Measurements from ENCODE around the gene DHRS4. TPM values are rescaled to one million over a fixed set of nuclear protein-coding genes. Genes with fewer than 3 reads are reported as not detected.
A peak's percentile ranks its signal among the peaks of the same experiment; 100 is the strongest.
"Not testable (repeated sequence)": the region's sequence is repeated elsewhere in the genome, so short reads cannot be mapped to it uniquely, and the experiment has no call there.

The DHRS4 gene
- total RNA-seq, 1 experiment from 2014 or later: 40.9 TPM

DNA sequence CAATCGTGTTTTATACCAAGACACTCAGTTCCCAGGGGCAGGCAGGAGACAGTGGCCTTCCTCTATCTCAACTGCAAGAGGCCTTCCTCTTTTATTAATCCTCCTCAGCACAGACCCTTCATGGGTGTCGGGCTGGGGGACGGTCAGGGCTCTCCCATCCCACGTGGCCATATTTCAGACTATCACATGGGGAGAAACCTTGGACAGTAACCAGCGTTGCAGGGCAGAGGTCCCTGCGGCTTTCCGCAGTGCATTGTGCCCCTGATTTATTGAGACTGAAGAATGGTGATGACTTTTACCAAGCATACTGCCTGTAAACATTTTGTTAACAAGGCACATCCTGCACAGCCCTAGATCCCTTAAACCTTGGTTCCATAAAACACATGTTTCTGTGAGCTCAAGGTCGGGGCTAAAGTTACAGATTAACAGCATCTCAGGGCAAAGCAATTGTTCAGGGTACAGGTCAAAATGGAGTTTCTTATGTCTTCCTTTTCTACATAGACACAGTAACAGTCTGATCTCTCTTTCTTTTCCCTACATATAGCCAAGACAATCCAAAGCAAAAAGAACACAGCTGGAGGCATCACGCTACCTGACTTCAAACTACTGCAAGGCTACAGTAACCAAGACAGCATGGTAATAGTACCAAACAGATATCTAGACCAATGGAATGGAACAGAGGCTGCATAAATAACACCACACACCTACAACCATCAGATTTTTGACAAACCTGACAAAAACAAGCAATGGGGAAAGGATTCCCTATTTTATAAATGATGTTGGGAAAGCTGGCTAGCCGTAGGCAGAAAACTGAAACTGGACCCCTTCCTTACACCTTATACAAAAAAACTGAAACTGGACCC lies 28.6 kb downstream of the DHRS4 start:
- DNase-seq (ENCODE audit: low read depth): not testable (repeated sequence)

GRCh38 chr14:23984891-23985602 lies 31.5 kb downstream of the DHRS4 start:
- DNase-seq (ENCODE audit: low read depth): peak; percentile 74

GRCh38 chr14:23988223-23988606 lies 34.6 kb downstream of the DHRS4 start:
- DNase-seq (ENCODE audit: low read depth): not testable (repeated sequence)

GRCh38 chr14:23988607-23989363 lies 35.2 kb downstream of the DHRS4 start, which contains the start of gene DHRS4L2:
DHRS4L2 (plus strand) TSS chr14:23988929; CDS start chr14:23988948, 19 bp downstream.
- peak; percentile 79 for DNase-seq (ENCODE audit: low read depth)

DNA sequence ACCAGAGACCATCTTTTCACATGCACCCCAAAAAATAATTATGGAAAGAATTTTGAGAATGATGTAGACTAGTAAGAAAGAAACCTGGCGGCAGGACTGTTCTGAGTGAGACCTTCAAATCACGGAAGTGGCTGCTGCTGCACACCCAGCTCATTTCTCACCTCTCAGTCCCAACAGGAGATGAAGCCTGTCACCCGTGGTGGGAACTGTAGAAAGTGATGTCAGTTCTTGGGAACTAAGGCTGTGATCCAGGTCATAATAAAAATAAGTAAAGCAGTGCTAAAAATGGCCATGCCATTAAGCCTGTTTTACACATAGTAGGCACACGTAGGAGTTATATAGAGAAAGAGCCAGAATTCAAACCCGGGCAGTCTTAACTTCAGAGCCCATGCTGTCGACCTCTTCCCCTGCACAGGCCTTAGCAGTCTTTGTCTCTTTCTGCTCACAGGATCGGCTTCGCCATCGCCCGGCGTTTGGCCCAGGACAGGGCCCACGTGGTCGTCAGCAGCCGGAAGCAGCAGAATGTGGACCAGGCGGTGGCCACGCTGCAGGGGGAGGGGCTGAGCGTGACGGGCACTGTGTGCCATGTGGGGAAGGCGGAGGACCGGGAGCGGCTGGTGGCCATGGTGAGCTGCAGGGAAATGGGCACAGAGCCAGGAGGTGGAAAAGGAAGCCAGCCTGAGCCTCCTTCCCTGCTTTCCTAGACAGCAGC lies 36.3 kb downstream of the DHRS4 start:
- not testable (repeated sequence) for DNase-seq (ENCODE audit: low read depth)

DNA sequence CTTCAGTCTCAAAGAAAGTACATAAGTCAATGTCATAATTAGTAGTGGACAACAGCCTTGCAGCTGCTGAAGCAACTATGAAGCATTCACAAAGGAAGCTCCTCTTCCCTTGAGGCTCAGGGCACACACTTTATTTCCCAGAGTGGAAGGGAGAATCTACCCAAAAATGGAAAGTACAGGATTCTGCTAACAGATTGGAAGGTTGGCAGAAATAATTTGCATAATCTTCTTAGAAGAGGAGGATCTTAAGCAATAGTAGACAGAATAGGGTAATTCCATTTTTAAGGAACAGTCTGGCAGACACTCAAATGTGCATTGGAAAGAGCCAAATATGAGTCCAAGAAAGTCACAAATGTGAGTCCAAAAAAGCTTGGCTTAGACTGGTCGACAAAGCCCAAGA lies 37.4 kb downstream of the DHRS4 start:
- DNase-seq (ENCODE audit: low read depth): not testable (repeated sequence)

- not testable (repeated sequence) for DNase-seq (ENCODE audit: low read depth)
These were observed 39.5 kb downstream of the DHRS4 start for GRCh38 chr14:23993042-23993441.

DNA sequence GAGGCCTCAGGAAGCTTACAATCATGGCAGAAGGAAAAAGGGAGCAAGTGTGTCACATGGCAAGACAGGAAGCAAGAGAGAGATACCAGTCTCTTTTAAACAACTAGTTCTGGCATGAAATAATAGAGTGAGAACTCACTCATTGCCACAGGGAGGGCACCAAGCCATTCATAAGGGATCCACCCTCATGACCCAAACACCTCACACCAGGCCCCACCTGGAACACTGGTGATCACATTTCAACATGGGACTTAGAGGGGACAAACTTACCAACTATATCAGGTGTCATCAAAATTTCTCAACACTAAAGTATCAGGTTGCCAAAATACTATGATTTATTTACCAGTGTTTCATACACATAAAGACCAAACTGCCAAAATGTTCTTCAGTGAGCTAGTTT lies 42.4 kb downstream of the DHRS4 start:
- not testable (repeated sequence) for DNase-seq (ENCODE audit: low read depth)

DNA sequence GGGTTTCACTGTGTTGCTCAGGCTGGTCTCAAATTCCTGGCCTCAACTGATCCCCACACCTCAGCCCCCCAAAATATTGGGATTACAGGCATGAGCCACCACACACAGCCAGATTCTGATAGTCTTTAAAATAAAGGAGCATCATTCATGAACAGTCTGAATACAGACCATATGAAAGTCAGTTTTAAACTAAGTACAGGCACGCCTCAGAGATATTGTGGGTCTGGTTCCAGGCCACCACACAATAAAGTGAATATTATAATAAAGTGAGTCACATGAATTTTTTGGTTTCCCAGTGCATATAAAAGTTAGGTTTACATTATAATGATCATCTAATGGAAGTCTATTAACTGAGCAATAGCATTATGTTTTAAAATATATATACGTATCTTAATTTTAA lies 43.3 kb downstream of the DHRS4 start:
- DNase-seq (ENCODE audit: low read depth): not testable (repeated sequence)

GRCh38 chr14:23999640-24000039 lies 46.1 kb downstream of the DHRS4 start:
- DNase-seq (ENCODE audit: low read depth): not testable (repeated sequence)

DNA sequence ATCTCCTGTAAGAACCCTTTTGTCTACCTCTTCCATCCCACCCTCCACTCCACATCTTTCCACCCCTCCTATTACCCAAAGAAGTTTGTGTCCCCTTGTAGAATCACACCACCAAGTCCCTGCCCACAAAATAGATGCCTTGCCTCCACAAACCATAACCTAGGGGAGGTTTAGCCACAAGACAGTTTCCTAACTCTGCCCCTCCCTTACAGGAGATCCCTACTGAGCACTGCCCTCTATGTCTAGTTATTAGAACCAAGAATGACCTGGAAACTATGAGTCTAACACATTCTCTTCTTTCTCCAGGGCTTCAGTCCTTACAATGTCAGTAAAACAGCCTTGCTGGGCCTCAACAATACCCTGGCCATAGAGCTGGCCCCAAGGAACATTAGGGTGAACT lies 47.5 kb downstream of the DHRS4 start:
- not testable (repeated sequence) for DNase-seq (ENCODE audit: low read depth)

DNA sequence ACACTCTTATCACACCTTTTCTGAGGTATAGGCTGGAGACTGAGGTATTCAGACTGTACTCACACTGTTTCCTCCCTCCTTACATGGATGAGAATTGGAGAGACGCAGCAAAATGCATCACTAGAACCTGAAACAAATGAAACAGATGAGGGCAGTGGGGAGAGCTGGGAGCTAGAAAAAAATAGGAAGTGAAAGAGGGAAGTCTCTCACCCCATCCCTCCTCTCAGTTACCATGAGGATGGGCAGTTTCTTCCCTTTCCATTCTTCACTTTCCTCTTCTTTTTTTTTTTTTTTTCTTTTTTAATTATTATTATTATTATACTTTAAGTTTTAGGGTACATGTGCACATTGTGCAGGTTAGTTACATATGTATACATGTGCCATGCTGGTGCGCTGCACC lies 48.1 kb downstream of the DHRS4 start:
- not testable (repeated sequence) for DNase-seq (ENCODE audit: low read depth)

DNA sequence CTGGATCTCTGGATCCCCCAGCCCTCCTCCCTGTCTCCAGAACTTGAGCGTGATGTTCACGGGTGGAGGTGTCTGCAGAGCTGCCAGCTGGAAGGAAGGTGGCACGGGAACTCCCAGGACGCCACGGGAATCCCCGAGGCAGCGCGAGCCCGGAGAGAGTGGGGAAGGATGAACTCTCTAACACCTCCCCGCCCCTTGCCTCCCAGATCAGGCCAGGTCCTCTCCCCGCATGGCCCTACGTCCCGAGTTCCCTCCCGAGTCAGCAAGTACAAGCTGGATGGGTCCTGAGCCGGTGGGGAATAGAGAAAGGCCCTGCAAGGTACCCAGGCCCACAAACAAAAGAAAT lies 52.9 kb downstream of the DHRS4 start:
- not testable (repeated sequence) for DNase-seq (ENCODE audit: low read depth)

GRCh38 chr14:24006817-24007652 lies 53.5 kb downstream of the DHRS4 start:
- DNase-seq (ENCODE audit: low read depth): peak; percentile 22

DNA sequence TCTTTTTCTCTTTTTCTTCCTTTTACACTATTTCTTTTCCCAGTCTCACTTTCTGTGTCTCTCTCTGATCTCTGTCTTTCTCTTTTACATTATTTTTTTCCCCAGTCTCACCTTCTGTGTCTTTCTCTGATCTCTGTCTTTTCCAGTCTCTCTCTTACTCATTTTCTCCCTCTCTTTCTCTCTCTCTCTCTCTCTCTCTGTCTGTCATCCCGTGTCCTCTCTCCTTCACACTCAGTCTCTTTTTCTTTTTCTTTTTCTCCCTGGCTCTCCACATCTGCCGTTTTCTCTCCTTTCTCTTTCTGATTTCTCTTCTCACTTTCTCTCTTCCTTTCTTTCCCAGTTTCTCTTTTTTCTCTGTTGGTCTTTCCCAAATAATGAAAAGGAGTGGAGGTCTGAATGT lies 57.5 kb downstream of the DHRS4 start:
- DNase-seq (ENCODE audit: low read depth): no peak

- DNase-seq (ENCODE audit: low read depth): peak; percentile 8
These were observed 59.2 kb downstream of the DHRS4 start for GRCh38 chr14:24012726-24013273.

- peak; percentile 68 for DNase-seq (ENCODE audit: low read depth)
These were observed 60.3 kb downstream of the DHRS4 start for GRCh38 chr14:24013654-24014514.

GRCh38 chr14:24015745-24016144 lies 62.2 kb downstream of the DHRS4 start:
- not testable (repeated sequence) for DNase-seq (ENCODE audit: low read depth)

Measured in M059J (cell line).